CD4-positive, alpha-beta T cell treated with Interleukin-12 subunit alpha and Interleukin-12 subunit beta, for 1 hour (primary cell): ENCODE measurements around the gene TSPAN5.

Source experiments
- DNase-seq: peaks from one replicate; pipeline ENCODE4 v3.0.0-alpha.2; 2020

TSPAN5 gene

GRCh38 chr4:98615991-98616390 lies 42.4 kb downstream of the TSPAN5 start:
- no peak for DNase-seq

- no peak for DNase-seq
Measured at GRCh38 chr4:98614662-98615061, 43.7 kb downstream of the TSPAN5 start.

- DNase-seq = no peak
Measured at GRCh38 chr4:98614094-98614493, 44.3 kb downstream of the TSPAN5 start.

- DNase-seq = no peak
Measured at GRCh38 chr4:98613453-98614075, 44.8 kb downstream of the TSPAN5 start.

GRCh38 chr4:98612318-98613250 lies 45.8 kb downstream of the TSPAN5 start:
- DNase-seq = no peak

- no peak for DNase-seq
Measured at GRCh38 chr4:98611677-98612317, 46.6 kb downstream of the TSPAN5 start.

GRCh38 chr4:98610926-98611676 lies 47.3 kb downstream of the TSPAN5 start:
- DNase-seq = no peak

GRCh38 chr4:98610431-98610830 lies 48.0 kb downstream of the TSPAN5 start:
- no peak for DNase-seq

- DNase-seq = no peak
Measured at GRCh38 chr4:98609934-98610333, 48.5 kb downstream of the TSPAN5 start.

- DNase-seq = no peak
Measured at GRCh38 chr4:98608356-98608755, 50.1 kb downstream of the TSPAN5 start.

GRCh38 chr4:98606894-98607293 lies 51.5 kb downstream of the TSPAN5 start:
- DNase-seq = no peak

GRCh38 chr4:98605216-98605615 lies 53.2 kb downstream of the TSPAN5 start:
- DNase-seq = no peak

- DNase-seq = no peak
Measured at GRCh38 chr4:98604723-98605122, 53.7 kb downstream of the TSPAN5 start.

- DNase-seq = no peak
Measured at GRCh38 chr4:98603683-98604521, 54.5 kb downstream of the TSPAN5 start.

- DNase-seq = no peak
Measured at GRCh38 chr4:98602270-98602669, 56.1 kb downstream of the TSPAN5 start.

- DNase-seq = peak; percentile 32
Measured at GRCh38 chr4:98601708-98602107, 56.7 kb downstream of the TSPAN5 start.

- no peak for DNase-seq
Measured at GRCh38 chr4:98599617-98600205, 58.7 kb downstream of the TSPAN5 start.

- no peak for DNase-seq
Measured at GRCh38 chr4:98586962-98587354, 71.5 kb downstream of the TSPAN5 start.

- no peak for DNase-seq
Measured at GRCh38 chr4:98586291-98586961, 72.0 kb downstream of the TSPAN5 start.

- no peak for DNase-seq
Measured at GRCh38 chr4:98585596-98585995, 72.8 kb downstream of the TSPAN5 start.

- DNase-seq = no peak
Measured at GRCh38 chr4:98584265-98584664, 74.1 kb downstream of the TSPAN5 start.
